K562 (cell line): Measurements from ENCODE around the gene DYNLL1. TPM values are rescaled to one million over a fixed set of nuclear protein-coding genes. Genes with fewer than 3 reads are reported as not detected.

Experiments
- ARID1B ChIP-seq: fragments of 450-650 bp; IDR thresholded peaks from 2 replicates; pipeline ENCODE4 v1.6.1; 2016; ENCODE audit warnings: antibody characterized with exemption, mild to moderate bottlenecking, inconsistent platforms
- C11orf30 ChIP-seq: fragments of 450-650 bp; IDR thresholded peaks from 2 replicates; pipeline ENCODE4 v1.6.1; 2016; ENCODE audit warnings: low read depth, mild to moderate bottlenecking
- CBFA2T3 ChIP-seq: fragments of 450-650 bp; IDR thresholded peaks from 2 replicates; pipeline ENCODE4 v1.6.1; 2017
- CCAR2 ChIP-seq: fragments of 200-400 bp; formaldehyde crosslinking; IDR thresholded peaks from 2 replicates; pipeline ENCODE4 v1.6.1; 2017; ENCODE audit warnings: mild to moderate bottlenecking, low read depth, low read length
- CEBPG ChIP-seq, 3 experiments: fragments of 200-800 bp in 1 of 3; sonication (Bioruptor generic) in 1 of 3; sonication (generic) in 1 of 3; formaldehyde crosslinking in 1 of 3; IDR thresholded peaks in 2 of 3; conservative IDR thresholded peaks in 1 of 3; 2 replicates each; pipeline versions ENCODE4 v1.6.1 to v1.8.0; 2016 to 2022; ENCODE audit warnings: missing compliant biosample characterization in 2 of 3, missing genetic modification characterization in 2 of 3, mild to moderate bottlenecking in 1 of 3, missing genetic modification reagents in 1 of 3
- CHCHD3 ChIP-seq: fragments of 250-450 bp; sonication (Bioruptor Pico); IDR thresholded peaks from 2 replicates; pipeline ENCODE4 v2.1.2; 2022; ENCODE audit warnings: mild to moderate bottlenecking
- EP300 ChIP-seq: IDR thresholded peaks from 2 replicates; pipeline ENCODE4 v1.6.1; 2012; ENCODE audit warnings: low read length, improper control_type of control experiment
- GATAD2B ChIP-seq: fragments of 450-650 bp; IDR thresholded peaks from 2 replicates; pipeline ENCODE4 v1.6.1; 2017; ENCODE audit warnings: mild to moderate bottlenecking, borderline replicate concordance
- HMBOX1 ChIP-seq: sonication (generic); IDR thresholded peaks from 2 replicates; pipeline ENCODE4 v1.6.1; 2016
- ID3 ChIP-seq, 2 experiments: fragments of 250-450 bp in 1 of 2; fragments of 450-650 bp in 1 of 2; sonication (Bioruptor Pico) in 1 of 2; IDR thresholded peaks; 2 replicates each; pipeline versions ENCODE4 v1.6.1 to v1.8.0; 2016 to 2021; ENCODE audit warnings: mild to moderate bottlenecking in 2 of 2, moderate library complexity in 2 of 2, missing compliant biosample characterization in 1 of 2, missing genetic modification characterization in 1 of 2
- JUNB ChIP-seq: fragments of 450-650 bp; formaldehyde crosslinking; conservative IDR thresholded peaks from 2 replicates; pipeline ENCODE4 v1.4.0; 2020; ENCODE audit warnings: mild to moderate bottlenecking
- JUND ChIP-seq, 2 experiments: IDR thresholded peaks; 2 replicates in 1 of 2; 3 replicates in 1 of 2; pipeline ENCODE4 v1.6.1; 2011; ENCODE audit warnings: borderline replicate concordance in 2 of 2, low read depth in 2 of 2, low read length in 2 of 2, improper control_type of control experiment in 1 of 2, missing biosample characterization in 1 of 2, missing genetic modification characterization in 1 of 2, missing genetic modification reagents in 1 of 2
- KAT2B ChIP-seq: IDR thresholded peaks from one replicate; pipeline ENCODE4 v1.6.1; 2012; ENCODE audit warnings: low read depth, mild to moderate bottlenecking, control low read depth, inconsistent platforms, low read length, moderate library complexity
- L3MBTL2 ChIP-seq: fragments of 450-650 bp; IDR thresholded peaks from 2 replicates; pipeline ENCODE4 v1.6.1; 2016; ENCODE audit warnings: mild to moderate bottlenecking, moderate library complexity
- MED1 ChIP-seq: sonication (generic); formaldehyde crosslinking; IDR thresholded peaks from 2 replicates; pipeline ENCODE4 v1.8.1; 2023; ENCODE audit warnings: missing genetic modification reagents, borderline replicate concordance
- PKNOX1 ChIP-seq: fragments of 450-650 bp; IDR thresholded peaks from 2 replicates; pipeline ENCODE4 v1.6.1; 2016
- RCOR1 ChIP-seq, 2 experiments: IDR thresholded peaks; 2 replicates each; pipeline ENCODE4 v1.6.1; 2012; ENCODE audit warnings: low read depth in 2 of 2, low read length in 2 of 2, borderline replicate concordance in 1 of 2, improper control_type of control experiment in 1 of 2
- SMAD4 ChIP-seq: fragments of 250-450 bp; sonication (Bioruptor Pico); conservative IDR thresholded peaks from 2 replicates; pipeline ENCODE4 v1.8.0; 2021; ENCODE audit warnings: inconsistent platforms, mild to moderate bottlenecking, moderate library complexity
- SMARCA4 ChIP-seq: fragments of 450-650 bp; IDR thresholded peaks from 2 replicates; pipeline ENCODE4 v1.6.1; 2016
- TAL1 ChIP-seq: fragments of 450-650 bp; IDR thresholded peaks from 2 replicates; pipeline ENCODE4 v1.6.1; 2016; ENCODE audit warnings: mild to moderate bottlenecking
- TBL1XR1 ChIP-seq, 2 experiments: IDR thresholded peaks; 2 replicates each; pipeline ENCODE4 v1.6.1; 2012; ENCODE audit warnings: improper control_type of control experiment in 2 of 2, low read length in 2 of 2, mild to moderate bottlenecking in 1 of 2
- TEAD4 ChIP-seq, 2 experiments: sonication (generic) in 1 of 2; formaldehyde crosslinking in 1 of 2; IDR thresholded peaks; 2 replicates each; pipeline versions ENCODE4 v1.6.1 to v1.8.0; 2012 to 2022; ENCODE audit warnings: borderline replicate concordance in 1 of 2, inconsistent platforms in 1 of 2, low read length in 1 of 2, mild to moderate bottlenecking in 1 of 2, missing genetic modification reagents in 1 of 2
- TRIM24 ChIP-seq, 2 experiments: fragments of 450-650 bp; IDR thresholded peaks; 2 replicates each; pipeline ENCODE4 v1.6.1; 2016
- TRIM28 ChIP-seq: fragments of 450-650 bp; IDR thresholded peaks from 2 replicates; pipeline ENCODE4 v1.6.1; 2017
- ZBTB43 ChIP-seq: sonication (generic); formaldehyde crosslinking; IDR thresholded peaks from 2 replicates; pipeline ENCODE4 v1.8.0; 2023; ENCODE audit warnings: mild to moderate bottlenecking, missing genetic modification reagents
- ZNF316 ChIP-seq: fragments of 450-650 bp; IDR thresholded peaks from 2 replicates; pipeline ENCODE4 v1.6.1; 2016
- ZNF778 ChIP-seq: fragments of 450-650 bp; formaldehyde crosslinking; IDR thresholded peaks from 2 replicates; pipeline ENCODE4 v1.4.0; 2020; ENCODE audit warnings: mild to moderate bottlenecking, moderate library complexity
- polyA plus RNA-seq, 8 experiments: library from polyadenylated mRNA; depleted of rRNA in 4 of 8; stranded (reverse) in 5 of 8; unstranded in 3 of 8; fragments of >200 nt; fragmentation: Nextera tagmentation in 2 of 8; fragmentation: Illumina TruSeq in 1 of 8; extraction: Ambion mirVana in 2 of 8; extraction: Trizol in 1 of 8; gene quantifications; 2 replicates each; pipeline versions ENCODE4 v1.2.1 to v1.2.3, GENCODE V29; 2011 to 2014; ENCODE audit warnings: inconsistent platforms in 1 of 8, missing spikeins in 1 of 8
- total RNA-seq, 7 experiments: library from RNA; depleted of rRNA in 6 of 7; stranded (reverse); fragments of >200 nt in 6 of 7; fragmentation: Illumina TruSeq in 2 of 7; extraction: Trizol in 2 of 7; gene quantifications; 2 replicates each; pipeline versions ENCODE4 v1.2.1 to v1.2.3, GENCODE V29; 2011 to 2021; ENCODE audit warnings: low replicate concordance in 1 of 7

The DYNLL1 gene
- total and polyA plus RNA-seq, 9 of the 15 experiments (the other 6 are each of a cell fraction or from before 2014, with no cell fraction given), result 303 to 1,112 (median 468) TPM

- TF ChIP-seq TRIM24 (IDR thresholded peaks at IDR 0.05) (no peak), MED1 (CRISPR knock-in tag) (no peak), JUNB (no peak), ZNF316 (peak; percentile 97), SMAD4 (CRISPR knock-in tag) (0 out of 2 replicates have a peak, but pooled peaks have one; percentile 6), SMARCA4 (peak; percentile 46; the same call in 1 of the 2 replicates), JUND (IDR thresholded peaks at IDR 0.05; ENCODE audit: borderline replicate concordance, low read depth, low read length) (peak; percentile 44; the same call in 1 of the 2 replicates), JUND (tag; IDR thresholded peaks at IDR 0.05; ENCODE audit: borderline replicate concordance, low read depth, low read length) (peak; percentile 55; the same call in 1 of the 3 replicates), ID3 (CRISPR knock-in tag; IDR thresholded peaks at IDR 0.05) (no peak), ID3 (tag; IDR thresholded peaks at IDR 0.05) (no peak), GATAD2B (no peak), CHCHD3 (no peak), L3MBTL2 (0 out of 2 replicates have a peak, but pooled peaks have one; percentile 24), CCAR2 (no peak), ARID1B (peak; percentile 50), EP300 (0 out of 2 replicates have a peak, but pooled peaks have one; percentile 23), C11orf30 (peak; percentile 96), CBFA2T3 (peak; percentile 48), TEAD4 (IDR thresholded peaks at IDR 0.05; ENCODE audit: low read length) (0 out of 2 replicates have a peak, but pooled peaks have one; percentile 10), TEAD4 (CRISPR knock-in tag; IDR thresholded peaks at IDR 0.05; ENCODE audit: borderline replicate concordance) (no peak), ZNF778 (CRISPR knock-in tag) (no peak), TBL1XR1 (IDR thresholded peaks at IDR 0.05; ENCODE audit: low read length in 2 of 2) (peak in 1 of 2 experiments; percentile 28; a peak in 1 of 4 replicates), CEBPG (CRISPR knock-in tag; IDR thresholded peaks at IDR 0.05) (peak; percentile 56; the same call in 1 of the 2 replicates), CEBPG (tag; conservative IDR thresholded peaks at IDR 0.05 in 1 of 2, IDR thresholded peaks at IDR 0.05 in 1 of 2) (no peak), PKNOX1 (peak; percentile 55), KAT2B (no peak), TAL1 (peak; percentile 27; the same call in 1 of the 2 replicates), RCOR1 (IDR thresholded peaks at IDR 0.05; ENCODE audit: borderline replicate concordance in 1 of 2, low read depth in 2 of 2, low read length in 2 of 2) (peak in 1 of 2 experiments; percentile 23; a peak in 1 of 4 replicates), TRIM28 (no peak), HMBOX1 (peak; percentile 60), ZBTB43 (CRISPR knock-in tag) (no peak)
Measured at GRCh38 chr12:120539303-120539702, 43.4 kb downstream of the DYNLL1 start (continued).
